Cerebellar nuclear complex (tissue), 1 donor: ENCODE measurements around the gene MAPRE3.

Experiments
- DNase-seq, 2 experiments: peaks; one replicate each; lab custom pipeline; 2025; lab: John Stamatoyannopoulos, UW

The MAPRE3 gene

GRCh38 chr2:27040282-27040681 lies 69.8 kb downstream of the MAPRE3 start:
- no peak for DNase-seq

GRCh38 chr2:27041752-27042151 lies 71.3 kb downstream of the MAPRE3 start:
- DNase-seq = no peak

DNA sequence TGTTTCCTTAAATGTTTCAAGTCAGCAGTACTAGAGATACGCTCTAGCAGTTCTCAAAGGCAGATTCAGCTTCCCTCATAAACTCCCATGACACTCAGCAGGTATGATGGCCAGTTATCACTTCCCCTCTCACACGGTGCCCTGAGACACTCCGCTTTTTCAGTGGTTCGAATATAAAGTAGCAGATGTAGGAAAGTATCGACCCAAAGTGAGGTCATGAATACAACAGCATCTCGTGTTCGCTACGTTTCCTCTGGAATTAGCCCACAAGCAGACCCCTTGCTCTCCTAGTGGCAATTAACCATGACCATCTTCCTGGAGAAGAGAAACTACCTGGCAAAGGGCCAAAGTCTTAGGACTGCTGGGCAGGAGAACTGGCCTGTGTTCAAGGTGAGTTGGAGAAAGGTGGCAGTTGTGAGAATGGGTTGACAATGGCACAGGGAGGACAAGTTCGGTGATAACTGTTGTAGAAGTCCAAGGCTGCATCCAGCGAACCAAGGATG lies 71.8 kb downstream of the MAPRE3 start:
- no peak for DNase-seq

DNA sequence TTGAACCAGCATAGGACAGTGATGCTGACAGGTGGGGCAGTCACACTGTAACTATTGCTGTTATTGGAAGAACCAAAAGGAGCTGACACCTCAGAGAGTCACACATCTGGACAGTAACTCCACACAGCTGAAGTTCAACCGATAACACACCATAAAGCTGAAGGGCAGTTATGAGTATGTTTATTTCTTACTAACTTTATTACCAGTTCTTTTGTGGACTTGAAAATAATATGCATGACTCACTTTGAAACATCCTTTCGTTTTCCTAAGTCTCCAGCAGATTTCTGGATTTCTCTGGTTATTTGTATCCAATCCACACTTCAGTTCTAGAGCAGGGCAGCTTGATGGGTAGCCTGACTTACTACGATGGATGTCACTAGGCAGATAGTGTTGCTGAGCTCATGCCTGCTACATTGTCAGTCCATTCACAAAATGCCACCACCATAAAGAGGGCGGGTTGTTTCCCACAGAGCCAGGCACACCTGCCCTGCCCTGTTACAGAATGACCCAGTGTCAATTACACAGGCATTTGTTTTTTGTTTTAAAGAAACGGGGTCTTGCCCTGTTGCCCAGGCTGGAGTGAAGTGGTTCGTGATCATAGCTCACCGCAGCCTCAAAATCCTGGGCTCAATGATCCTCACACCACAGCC lies 72.7 kb downstream of the MAPRE3 start:
- no peak for DNase-seq

DNA sequence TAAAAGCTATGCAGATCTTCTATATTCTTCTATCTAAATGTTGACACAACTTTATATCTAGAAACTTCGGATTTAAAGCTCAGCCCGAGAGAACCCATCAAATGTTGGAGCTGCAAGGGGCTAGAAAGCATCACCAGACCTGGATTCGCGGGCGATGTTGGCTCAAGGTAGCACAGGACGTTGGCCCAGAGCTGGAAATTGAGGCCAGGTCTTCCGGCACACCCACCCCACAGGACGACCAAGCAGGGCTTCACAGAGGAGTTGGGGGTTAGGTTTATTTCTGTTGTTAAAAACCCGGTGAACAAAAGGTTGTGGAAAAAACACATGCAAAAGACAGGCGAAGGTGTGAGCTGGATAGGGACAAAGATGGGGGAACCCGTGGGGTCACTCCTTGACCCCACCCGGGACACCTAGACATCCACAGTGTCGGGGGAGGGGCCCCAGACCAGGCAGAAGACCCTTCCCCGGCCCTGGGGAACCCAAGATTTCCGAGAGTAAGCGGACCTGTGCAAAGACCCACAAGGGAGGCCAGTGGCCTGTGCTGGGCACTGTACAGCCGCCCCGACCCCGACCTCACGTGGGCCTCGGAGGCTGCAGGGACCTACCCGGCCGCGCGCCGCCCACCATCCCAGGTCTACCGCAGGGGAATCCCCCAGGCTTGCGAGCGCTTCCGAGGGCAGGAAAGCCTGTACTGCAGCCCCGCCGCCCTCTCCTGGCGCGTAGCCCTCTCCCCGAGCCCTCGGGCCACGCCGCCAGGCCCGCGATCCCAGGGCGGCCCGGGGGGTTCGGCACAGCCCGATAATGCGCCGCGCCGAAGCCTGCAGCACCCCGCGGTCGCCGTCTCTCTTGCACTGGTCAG lies 79.2 kb downstream of the MAPRE3 start:
- no peak for DNase-seq

DNA sequence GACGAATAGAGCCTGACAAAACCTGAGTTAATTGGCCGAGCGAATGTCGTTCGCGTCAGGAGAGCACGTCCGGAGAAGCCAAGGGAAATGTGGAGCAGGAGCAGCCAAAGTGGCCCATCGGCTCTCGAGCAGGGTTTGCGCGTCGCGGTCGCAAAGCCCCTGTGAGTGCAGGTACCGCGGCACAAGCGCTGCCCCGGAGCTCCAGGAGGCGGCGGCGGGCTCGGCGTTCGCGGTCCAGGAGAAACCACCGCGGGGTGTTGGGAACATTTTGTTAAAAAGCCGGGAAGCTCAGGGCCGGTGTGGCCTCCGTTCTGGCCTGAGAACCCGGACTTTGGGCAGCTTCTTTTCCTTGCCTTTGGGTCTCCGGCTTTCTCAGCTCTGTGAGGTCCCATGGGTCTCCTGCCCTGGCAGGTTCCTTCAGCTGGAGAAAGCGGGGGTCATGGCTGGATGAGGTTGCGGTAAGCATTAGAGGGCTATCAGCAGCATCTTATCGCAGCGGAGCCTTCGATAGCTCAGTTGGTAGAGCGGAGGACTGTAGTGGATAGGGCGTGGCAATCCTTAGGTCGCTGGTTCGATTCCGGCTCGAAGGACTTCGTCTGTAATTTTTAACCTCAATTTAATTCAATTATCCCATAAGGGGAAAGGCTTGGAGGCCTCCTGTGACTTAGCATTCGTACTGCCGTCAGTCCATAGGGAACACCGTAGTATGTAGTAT lies 80.0 kb downstream of the MAPRE3 start:
- peak in 1 of 2 experiments; percentile 73 for DNase-seq

DNA sequence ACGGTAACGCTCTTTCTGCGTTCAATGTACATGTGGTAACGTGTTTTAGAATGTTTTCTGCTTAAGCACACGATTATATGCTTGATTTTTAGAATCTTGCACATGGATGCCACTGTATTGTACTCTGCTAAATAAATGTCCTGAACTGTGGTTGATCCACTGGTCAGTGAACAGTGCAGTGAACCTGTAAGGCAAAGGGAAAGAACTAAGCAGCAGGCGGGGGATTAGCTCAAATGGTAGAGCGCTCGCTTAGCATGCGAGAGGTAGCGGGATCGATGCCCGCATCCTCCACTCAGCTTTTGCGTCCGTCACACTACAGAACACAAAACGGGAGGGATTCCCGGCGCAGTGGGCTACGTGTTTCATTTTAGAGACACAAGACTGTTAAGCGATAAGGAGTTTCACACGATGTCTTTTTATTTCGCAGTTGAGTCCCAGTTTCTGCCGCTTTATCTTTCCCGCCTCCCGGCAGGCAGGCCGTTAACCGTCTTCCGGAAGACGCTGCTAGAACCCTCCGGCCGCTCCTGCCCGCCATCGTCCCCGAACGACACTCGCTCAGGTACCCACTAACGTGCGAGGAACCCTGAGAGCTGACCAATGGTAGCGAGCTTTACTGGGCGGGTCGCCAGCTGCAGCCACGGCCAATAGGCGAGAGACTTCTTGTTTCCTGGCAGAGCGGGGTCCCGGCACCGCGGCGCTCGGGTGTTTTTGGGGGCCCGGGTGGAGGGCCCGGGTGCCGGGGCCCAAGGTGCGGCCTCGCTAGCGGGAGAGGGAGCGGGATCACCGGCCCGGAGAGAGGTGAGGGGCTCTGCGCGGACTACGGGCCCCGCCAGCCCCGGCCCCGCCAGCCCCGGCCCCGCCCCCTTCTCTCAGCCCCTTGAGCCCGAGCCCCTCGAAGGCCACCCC lies 80.8 kb downstream of the MAPRE3 start, which contains the start of gene AGBL5:
Gene AGBL5, plus strand, starts transcription at position 673 of the 906 bp plus-strand sequence. CDS start 1,291 bp downstream, outside the sequence.
- peak in 1 of 2 experiments; percentile 82 for DNase-seq

GRCh38 chr2:27051902-27052645 lies 81.6 kb downstream of the MAPRE3 start:
- no peak for DNase-seq

GRCh38 chr2:27053321-27053720 lies 82.9 kb downstream of the MAPRE3 start:
- no peak for DNase-seq

GRCh38 chr2:27053776-27054175 lies 83.3 kb downstream of the MAPRE3 start:
- no peak for DNase-seq

DNA sequence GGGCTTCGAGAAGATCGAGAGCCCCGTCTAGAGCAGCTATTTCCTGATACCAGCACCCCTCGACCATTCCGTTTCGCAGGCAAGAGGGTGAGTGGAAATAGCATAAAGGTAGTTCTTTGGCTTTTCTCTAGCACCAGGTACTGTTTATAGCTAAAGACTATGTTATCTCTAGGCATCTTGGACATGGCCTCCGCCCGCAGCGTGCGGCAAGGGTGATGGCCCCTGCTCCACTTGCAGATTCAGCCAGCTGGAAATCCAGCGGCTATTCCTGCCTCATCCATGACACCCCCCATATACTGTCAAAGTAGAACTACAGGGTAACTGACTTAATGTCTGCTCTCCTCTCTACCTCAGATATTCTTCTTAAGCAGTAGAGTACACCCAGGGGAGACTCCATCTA lies 84.3 kb downstream of the MAPRE3 start:
- no peak for DNase-seq

DNA sequence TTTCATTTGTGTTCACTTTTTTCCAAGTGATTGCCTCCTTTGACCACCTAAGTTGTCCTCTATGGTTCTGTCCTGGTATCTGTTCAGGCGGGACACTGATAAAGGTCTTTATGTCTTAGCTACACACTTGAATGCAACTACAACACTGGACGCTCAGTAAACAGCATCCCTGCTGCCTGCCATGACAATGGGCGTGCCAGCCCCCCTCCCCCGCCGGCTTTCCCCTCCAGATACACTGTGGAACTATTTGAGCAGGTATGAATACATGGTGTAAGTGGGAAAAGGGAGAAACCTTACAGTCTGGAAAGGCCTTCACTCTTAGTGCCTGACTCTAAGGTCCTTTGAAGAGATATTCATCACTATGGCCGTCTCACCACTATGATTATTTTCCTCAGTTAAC lies 86.7 kb downstream of the MAPRE3 start:
- no peak for DNase-seq

- no peak for DNase-seq
Observed at GRCh38 chr2:27058210-27058609, 87.8 kb downstream of the MAPRE3 start.

GRCh38 chr2:27059141-27059820 lies 88.8 kb downstream of the MAPRE3 start:
- DNase-seq = no peak

DNA sequence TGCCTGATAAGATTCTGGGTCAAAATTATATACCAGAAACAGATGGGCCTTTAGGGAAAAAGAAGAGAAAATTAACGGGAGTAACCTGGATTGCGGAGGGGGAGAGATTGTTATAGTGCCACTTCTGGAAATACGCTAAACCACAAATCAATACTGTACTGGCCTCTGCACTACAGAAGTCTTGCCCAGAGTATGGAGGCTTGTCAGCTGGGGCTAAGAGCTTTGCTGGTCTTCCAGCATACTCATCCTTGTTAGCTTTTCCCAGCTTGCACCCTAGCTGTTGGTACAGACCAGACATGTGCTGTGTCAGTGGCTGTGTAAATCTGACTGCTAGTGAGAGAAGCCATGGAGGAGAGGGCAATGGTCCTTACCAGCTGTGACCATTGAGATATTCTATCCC lies 89.9 kb downstream of the MAPRE3 start:
- no peak for DNase-seq

- DNase-seq = no peak
Observed at GRCh38 chr2:27065128-27065527, 94.7 kb downstream of the MAPRE3 start.

GRCh38 chr2:27067385-27067784 lies 96.9 kb downstream of the MAPRE3 start:
- no peak for DNase-seq

GRCh38 chr2:27069436-27069835 lies 99.0 kb downstream of the MAPRE3 start:
- no peak for DNase-seq

DNA sequence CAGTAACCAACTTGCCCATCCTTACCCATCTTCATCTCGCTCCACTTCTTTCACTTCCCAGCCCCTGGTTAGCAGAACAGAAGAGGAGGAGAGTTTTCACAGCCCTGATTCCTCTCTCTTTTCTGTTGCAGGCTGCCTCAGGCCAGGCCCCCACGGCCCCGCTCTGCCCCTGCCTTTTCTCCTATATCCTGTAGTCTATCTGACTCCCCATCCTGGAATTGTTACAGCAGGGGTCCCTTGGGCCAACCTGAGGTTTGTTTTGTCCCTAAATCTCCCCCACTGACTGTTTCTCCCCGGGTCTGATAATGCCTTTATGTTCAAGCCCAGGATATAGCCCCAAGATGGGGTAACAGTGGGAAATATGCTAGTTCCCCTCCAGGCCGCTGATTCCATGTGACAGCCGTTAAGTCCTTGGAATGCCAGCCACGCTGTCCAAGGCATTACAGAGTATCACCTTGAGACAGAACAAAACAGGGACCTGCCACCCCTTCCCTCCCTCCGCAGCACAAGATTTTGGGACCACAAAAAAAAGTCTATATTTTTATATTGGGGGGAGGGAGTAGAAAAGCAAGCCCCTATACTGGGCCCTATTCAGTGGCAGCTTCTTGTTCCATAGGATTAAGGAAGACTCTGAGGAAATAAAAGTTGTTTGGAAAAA lies 99.7 kb downstream of the MAPRE3 start:
- no peak for DNase-seq
